Measurements from ENCODE around the gene PTDSS2.

Gene PTDSS2

DNA sequence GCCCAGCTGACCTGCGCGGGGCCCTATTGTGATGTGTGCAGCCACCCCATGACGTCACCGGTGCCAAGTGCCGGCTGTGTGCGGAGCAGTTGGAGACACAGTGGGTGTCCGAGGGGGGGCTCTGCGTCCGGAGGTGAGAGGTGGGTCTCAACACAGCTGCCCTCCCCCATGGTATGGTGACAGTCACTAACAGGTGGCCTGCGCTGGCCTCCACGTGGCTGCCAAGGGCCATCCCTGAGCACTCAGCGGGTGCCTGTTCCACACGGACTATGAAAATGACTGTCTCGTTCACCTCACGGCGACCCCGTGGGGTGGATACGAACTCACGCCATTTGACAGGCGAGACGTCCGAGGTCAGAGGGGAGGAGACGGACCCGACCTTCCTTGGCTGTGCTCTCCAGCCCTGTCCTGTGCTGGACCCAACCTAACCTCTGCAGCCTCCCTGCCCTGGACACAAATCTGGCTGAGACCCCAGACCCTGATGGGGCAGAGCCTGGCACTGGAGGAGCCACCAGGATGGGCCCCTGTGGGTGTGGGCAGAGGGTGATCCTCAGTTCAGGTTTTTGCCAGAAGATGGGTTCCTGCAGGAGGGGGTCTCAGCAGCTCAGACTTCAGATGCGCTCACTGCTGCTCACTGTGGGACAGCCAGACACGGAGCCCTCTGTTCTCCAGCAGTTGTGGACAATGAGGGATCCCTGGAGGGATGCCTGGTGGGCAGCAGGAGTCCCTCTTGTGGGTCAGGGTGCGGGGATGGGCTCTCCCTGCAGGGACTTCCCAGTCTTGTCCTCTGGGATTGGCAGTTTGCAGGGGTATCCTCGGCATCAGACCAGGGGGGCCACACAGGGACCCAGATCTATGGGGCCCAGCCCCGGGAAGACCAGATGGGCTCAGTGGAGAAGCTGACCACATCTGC lies 79.0 kb downstream of the PTDSS2 start:
- in situ Hi-C loops (cut with HindIII; ENCODE audit: low pct_unique_long_range_greater_than_20kb, low sequenced_read_pairs) = no loop called here
- DNase-seq (ENCODE audit: low read depth in 1 of 2, low spot score in 1 of 2) = no peak
- no peak for TF ChIP-seq JUND (IDR thresholded peaks at IDR 0.05; ENCODE audit: low read depth)

DNA sequence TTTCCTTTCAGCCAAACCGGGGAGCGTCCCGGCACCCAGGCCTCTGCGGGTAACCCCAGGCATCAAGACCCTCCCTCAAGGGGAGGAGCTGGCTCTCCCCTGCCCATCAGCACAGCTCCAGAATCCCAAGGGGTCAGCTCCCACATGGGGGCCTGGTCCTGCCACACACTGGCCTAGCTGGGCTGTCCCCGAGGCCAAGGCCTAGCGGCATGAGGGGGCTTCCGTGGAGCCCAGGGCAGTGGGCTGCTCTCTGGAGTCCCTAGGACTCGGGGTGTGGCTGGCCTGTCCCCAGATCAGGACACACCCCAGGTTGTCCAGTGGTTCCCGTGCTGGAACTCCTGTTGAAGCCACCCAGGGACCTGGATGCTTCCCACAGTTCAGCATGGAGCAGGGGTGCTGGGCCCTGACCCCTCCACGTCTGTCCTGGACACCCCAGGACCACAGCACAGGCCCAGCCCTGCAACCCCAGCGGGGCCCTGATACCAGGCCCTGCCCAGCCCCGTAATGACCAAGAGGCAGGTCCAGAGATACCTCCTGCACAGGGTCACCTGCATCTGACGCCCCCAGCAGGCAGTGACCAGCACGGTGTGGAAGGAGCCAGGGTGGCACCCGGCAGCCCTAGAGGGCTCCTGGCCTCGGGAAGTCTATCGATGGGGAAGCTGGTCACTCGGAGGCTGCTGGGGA lies 79.8 kb downstream of the PTDSS2 start:
- no peak for DNase-seq (ENCODE audit: low read depth in 1 of 2, low spot score in 1 of 2)
- in situ Hi-C loops (cut with HindIII; ENCODE audit: low pct_unique_long_range_greater_than_20kb, low sequenced_read_pairs) = no loop called here
- TF ChIP-seq JUND (IDR thresholded peaks at IDR 0.05; ENCODE audit: low read depth) = no peak

DNA sequence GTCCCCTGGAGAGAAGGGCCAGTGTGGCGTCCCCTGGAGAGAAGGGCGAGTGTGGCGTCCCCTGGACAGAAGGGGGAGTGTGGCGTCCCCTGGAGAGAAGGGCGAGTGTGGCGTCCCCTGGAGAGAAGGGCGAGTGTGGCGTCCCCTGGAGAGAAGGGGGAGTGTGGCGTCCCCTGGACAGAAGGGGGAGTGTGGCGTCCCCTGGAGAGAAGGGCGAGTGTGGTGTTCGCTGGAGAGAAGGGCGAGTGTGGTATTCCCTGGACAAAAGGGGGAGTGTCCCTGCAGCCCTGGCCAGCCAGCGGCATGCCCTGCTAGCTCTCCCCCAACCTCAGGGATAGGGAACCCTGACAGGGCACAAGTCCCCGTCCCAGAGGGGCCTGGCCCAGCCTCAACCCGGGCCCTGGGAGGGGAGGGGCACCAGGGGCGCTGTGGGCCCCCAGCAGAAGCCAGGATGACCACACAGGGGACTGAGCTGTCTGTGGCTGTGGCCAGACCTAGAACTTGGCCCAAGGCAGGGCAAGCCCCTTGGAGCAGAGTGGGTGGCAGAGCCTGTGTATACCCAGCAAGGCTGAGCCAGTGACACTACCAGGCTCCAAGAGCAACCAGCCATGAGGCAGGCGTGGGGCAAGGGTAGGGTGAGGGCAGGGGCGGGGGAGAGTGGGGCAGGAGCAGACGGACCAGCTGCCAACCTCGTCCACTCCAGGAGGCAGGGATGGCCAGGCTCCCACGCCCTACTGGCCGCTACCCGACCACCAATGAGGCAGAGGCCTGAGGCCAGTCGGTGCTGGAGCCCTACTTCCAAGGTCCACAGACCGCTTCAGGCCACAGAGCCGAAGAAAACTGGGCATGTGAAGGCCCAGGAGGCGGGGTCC lies 81.1 kb downstream of the PTDSS2 start:
- no peak for TF ChIP-seq JUND (IDR thresholded peaks at IDR 0.05; ENCODE audit: low read depth)
- in situ Hi-C loops (cut with HindIII; ENCODE audit: low pct_unique_long_range_greater_than_20kb, low sequenced_read_pairs) = no loop called here

DNA sequence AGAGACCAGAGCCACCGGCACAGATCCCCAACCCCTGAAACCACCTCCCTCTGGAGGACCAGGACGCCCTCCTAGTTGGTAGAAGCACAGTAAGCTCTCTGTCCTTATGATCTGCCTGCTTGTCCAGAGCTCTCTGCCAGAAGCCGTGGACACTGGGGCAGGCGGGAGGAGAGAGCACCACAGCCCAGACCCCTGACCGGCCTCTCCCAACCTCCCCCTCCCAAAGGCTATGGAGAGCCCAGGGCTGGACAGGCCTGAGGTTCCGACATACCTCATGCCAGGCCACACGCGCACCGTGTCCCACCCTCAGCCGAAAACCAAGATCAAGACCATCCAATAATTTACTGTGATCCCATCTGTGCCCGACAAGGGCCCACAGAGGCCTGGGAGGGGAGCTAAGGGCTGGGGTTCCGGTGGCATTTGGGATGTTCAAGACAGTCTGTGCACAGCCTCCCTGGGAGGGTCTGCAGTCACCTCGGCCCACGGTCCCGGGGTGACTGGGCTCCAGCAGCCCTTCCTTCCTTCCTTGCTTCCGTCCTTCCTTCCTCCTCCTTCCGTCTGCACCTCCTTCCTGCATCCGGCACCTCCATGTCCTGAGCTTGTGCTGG lies 81.9 kb downstream of the PTDSS2 start:
- DNase-seq (ENCODE audit: low read depth in 1 of 2, low spot score in 1 of 2) = no peak
- TF ChIP-seq JUND (IDR thresholded peaks at IDR 0.05; ENCODE audit: low read depth) = no peak
- in situ Hi-C loops (cut with HindIII; ENCODE audit: low pct_unique_long_range_greater_than_20kb, low sequenced_read_pairs) = no loop called here

More for the DNA sequence above, 81.1 kb downstream of the PTDSS2 start:
- no peak for DNase-seq (ENCODE audit: low read depth in 1 of 2, low spot score in 1 of 2)

DNA sequence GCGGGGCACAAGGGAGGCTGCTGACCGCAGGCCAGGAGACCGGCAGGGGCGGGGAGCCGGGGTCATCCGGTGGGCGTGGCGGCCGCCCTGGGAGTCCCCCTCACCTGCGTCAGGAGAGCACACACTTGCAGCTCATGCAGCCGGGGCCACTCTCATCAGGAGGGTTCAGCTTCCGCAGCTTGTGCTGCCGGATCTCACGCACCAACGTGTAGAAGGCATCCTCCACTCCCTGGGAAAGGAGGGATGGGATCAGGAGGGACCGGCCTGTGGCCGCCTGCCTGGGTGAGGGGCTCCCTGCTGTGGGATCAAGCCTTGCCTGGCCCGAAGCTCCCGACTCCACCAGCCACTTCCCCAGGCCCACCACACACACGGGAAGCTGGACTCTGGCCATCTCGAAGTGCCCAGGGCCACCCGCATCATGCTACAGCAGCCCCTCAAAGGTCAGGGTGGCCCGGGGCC lies 82.5 kb downstream of the PTDSS2 start:
- DNase-seq (ENCODE audit: low read depth in 1 of 2, low spot score in 1 of 2) = no peak
- TF ChIP-seq JUND (IDR thresholded peaks at IDR 0.05; ENCODE audit: low read depth) = no peak
- in situ Hi-C loops (cut with HindIII; ENCODE audit: low pct_unique_long_range_greater_than_20kb, low sequenced_read_pairs) = no loop called here

DNA sequence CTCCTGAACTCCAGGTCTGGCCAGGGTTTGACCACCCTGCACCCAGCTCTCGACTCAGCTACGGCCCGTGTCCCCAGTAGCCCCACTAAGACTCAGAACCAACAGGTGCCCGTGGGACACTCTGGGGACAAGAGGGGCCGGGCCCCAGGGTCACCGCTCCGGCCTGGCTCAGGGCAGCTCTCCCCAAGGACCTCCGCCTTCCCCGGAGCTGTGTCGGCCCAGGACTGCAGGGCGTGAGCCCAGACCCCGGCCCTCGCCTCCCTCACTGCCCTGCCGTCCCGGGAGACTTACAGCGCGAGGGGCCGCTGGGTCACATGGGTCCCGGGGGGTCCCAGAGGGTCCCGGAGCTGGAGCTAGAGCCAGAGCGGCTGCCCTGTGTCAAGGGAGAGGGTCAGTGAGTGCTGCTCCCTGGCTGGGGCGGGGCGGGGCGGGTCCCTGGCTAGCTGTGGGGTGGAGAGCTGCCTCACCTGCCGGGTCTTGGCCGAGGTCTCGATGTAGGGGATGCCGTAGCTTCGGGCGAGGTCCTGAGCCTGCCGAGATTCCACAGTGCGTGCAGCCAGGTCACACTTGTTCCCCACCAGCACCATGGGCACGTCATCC lies 83.0 kb downstream of the PTDSS2 start:
- TF ChIP-seq JUND (IDR thresholded peaks at IDR 0.05; ENCODE audit: low read depth) = no peak
- in situ Hi-C loops (cut with HindIII; ENCODE audit: low pct_unique_long_range_greater_than_20kb, low sequenced_read_pairs) = no loop called here
- DNase-seq (ENCODE audit: low read depth in 1 of 2, low spot score in 1 of 2) = no peak

DNA sequence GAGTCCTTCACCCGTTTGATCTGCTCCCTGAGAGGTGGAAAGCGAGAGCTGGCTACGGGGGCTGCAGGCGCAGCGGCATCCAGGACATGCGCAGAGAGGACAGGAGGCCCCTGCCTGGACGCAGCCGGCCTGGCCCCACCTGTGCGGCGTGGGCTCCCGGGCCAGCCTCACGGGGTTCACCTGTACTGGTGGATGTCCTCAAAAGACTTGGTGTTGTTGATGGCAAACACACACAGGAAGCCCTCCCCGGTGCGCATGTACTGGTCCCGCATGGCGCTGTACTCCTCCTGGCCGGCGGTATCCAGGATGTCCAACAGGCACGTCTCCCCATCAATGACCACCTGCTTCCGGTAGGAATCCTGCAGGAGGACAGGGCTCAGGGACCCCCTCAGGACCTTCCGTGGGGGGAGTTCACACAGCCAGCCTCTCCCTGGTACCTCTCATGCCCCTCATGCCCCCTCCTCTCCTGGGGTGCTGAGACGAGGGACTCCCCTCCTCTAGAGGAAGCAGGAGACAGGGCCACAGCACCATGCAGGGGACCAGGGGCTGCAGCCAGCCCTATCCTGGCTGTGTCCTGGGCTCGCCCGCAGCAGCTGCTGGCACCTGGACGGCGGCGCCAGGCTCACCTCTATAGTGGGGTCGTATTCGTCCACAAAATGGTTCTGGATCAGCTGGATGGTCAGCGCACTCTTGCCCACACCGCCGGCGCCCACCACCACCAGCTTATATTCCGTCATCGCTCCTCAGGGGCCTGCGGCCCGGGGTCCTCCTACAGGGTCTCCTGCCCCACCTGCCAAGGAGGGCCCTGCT lies 83.7 kb downstream of the PTDSS2 start:
- no peak for DNase-seq (ENCODE audit: low read depth in 1 of 2, low spot score in 1 of 2)
- in situ Hi-C loops (cut with HindIII; ENCODE audit: low pct_unique_long_range_greater_than_20kb, low sequenced_read_pairs) = no loop called here
- TF ChIP-seq JUND (IDR thresholded peaks at IDR 0.05; ENCODE audit: low read depth) = no peak

DNA sequence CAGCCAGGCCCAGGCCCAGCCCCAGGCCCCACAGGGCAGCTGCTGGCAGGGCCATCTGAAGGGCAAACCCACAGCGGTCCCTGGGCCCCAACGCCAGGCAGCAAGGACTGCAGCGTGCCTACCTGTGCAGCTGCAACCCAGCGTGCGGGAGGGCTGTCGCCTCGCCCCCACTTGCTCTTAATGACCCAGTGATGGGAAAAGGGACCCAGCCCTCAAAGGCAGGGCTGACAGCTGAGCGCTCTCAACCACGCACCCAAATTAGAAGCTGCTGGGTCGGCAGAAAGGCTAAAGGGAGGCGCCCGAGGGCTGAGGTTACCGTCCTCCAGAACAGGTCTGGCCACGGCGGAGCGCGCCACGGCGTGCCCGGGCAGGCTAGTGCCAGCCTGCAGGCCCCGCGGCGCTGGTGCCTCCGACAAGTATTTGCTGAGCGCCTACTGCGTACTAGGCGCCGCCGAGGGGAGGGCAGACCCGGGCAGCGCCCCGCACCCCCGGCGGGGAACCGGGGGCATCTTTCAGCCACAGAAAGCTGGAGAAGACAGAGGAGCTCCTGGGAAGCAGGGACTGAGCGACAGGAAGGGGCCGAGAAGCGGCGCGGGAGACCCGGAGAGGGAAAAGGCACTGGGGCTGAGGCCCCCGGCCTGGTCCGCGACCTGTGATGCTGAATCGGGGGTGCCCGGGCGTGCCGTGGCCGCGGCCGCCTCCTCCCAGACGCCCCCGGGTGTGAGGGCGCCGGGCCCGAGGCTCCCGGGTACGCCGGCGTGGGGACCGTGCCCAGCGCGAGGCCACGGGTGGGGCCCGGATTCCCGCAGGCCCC lies 84.5 kb downstream of the PTDSS2 start:
- in situ Hi-C loops (cut with HindIII; ENCODE audit: low pct_unique_long_range_greater_than_20kb, low sequenced_read_pairs) = no loop called here
- peak; percentile 75 to 91 for DNase-seq (ENCODE audit: low read depth in 1 of 2, low spot score in 1 of 2)
- no peak for TF ChIP-seq JUND (IDR thresholded peaks at IDR 0.05; ENCODE audit: low read depth)

DNA sequence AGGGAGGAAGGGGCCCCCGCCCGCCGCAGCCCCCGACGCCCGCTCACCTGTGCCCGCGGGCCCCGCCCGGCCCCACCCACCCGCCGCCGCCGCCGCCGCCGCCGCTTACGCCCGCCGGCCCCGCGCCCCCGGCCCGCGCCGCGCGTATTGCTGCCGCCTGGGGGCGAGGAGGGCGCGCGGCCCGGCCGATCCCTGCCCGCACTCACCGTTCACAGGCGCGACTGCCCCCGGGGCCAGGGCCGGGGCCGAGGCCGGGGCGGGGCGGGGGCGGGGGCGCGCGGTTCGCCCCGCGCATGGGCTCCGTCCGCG lies 85.1 kb downstream of the PTDSS2 start:
- in situ Hi-C loops (cut with HindIII; ENCODE audit: low pct_unique_long_range_greater_than_20kb, low sequenced_read_pairs) = no loop called here
- TF ChIP-seq JUND (IDR thresholded peaks at IDR 0.05; ENCODE audit: low read depth) = no peak
- DNase-seq (ENCODE audit: low read depth in 1 of 2, low spot score in 1 of 2) = no peak

All from T47D (cell line).